Heart left ventricle (tissue), 13 donors: Measurements from ENCODE around the gene FAF1.

ENCODE experiments used
- CTCF ChIP-seq, 12 donors: fragments of 200-600 bp; sonication (generic) in 4 of 12; IDR thresholded peaks; one replicate each; pipeline versions ENCODE4 v1.5.0 to v1.8.0; 2018 to 2022; ENCODE audit warnings: antibody characterized with exemption in 12 of 12, mild to moderate bottlenecking in 5 of 12
- POLR2A ChIP-seq, 2 donors: fragments of 450-650 bp; IDR thresholded peaks; one replicate each; pipeline ENCODE4 v1.6.1; 2017; ENCODE audit warnings: antibody characterized with exemption in 2 of 2, mild to moderate bottlenecking in 2 of 2, moderate library complexity in 2 of 2
- donor health status: ischemic (EF 13 %, LVEDD 7.1; RV severe dilation, severe dysfunction).
- donor health status: DM: no; HTN: yes; CAD: no.
- donor health status: DM: no; HTN: no; CAD: no.
- donor health status: ischemic (EF 25% LVEDD 6.9; RV normal size, moderate dysfunction).
- donor health status: ischemic (EF 25% LVEDD 5.7; RV mildly dilated, moderate dysfunction).
- donor health status: ischemic (EF 35%, LVEDD 5.7; RV mildly dilated, moderate dysfunction).
- donor health status: nonischemic (EF 11% LVEDD 7.7; RV severe dilation, severe dysfunction).
- donor health status: DM: yes; HTN: yes; CAD: no.
- donor health status: PGD.
- donor health status: ischemic (EF 29% LVEDD 5.4; RV normal size, mild dysfunction).
- donor health status: nonischemic (EF 23%, LVEDD 6.1; RV moderate dilation, normal function).

GRCh38 chr1:50693829-50694228 is 266.2 kb downstream of the FAF1 start:
- TF ChIP-seq POLR2A (IDR thresholded peaks at IDR 0.05) (no peak), CTCF (IDR thresholded peaks at IDR 0.05) (no peak)
